Effector CD4-positive, alpha-beta T cell (primary cell): Measurements from ENCODE around the gene BABAM2.
"Not testable (repeated sequence)": the region's sequence is repeated elsewhere in the genome, so short reads cannot be mapped to it uniquely, and the experiment has no call there.

Experiments
- DNase-seq: peaks from one replicate; pipeline ENCODE4 v3.0.0-alpha.2; 2020

The BABAM2 gene

GRCh38 chr2:28321426-28321825 is 430.9 kb downstream of the BABAM2 start:
- no peak for DNase-seq

- no peak for DNase-seq
Measured at GRCh38 chr2:28322051-28322450, 431.5 kb downstream of the BABAM2 start.

GRCh38 chr2:28322456-28322855 is 431.9 kb downstream of the BABAM2 start:
- DNase-seq = no peak

- DNase-seq = no peak
Measured at GRCh38 chr2:28322981-28323396, 432.5 kb downstream of the BABAM2 start.

GRCh38 chr2:28325173-28325566 is 434.6 kb downstream of the BABAM2 start:
- DNase-seq = no peak

GRCh38 chr2:28325567-28326468 is 435.3 kb downstream of the BABAM2 start:
- DNase-seq = no peak

- DNase-seq = no peak
Measured at GRCh38 chr2:28326469-28326805, 435.9 kb downstream of the BABAM2 start.

- no peak for DNase-seq
Measured at GRCh38 chr2:28326881-28327505, 436.5 kb downstream of the BABAM2 start.

GRCh38 chr2:28327581-28327955 is 437.0 kb downstream of the BABAM2 start:
- DNase-seq = no peak

- DNase-seq = no peak
Measured at GRCh38 chr2:28327956-28328922, 437.7 kb downstream of the BABAM2 start.

GRCh38 chr2:28329184-28329583 is 438.7 kb downstream of the BABAM2 start:
- DNase-seq = no peak

GRCh38 chr2:28330722-28331121 is 440.2 kb downstream of the BABAM2 start:
- DNase-seq = not testable (repeated sequence)

GRCh38 chr2:28331797-28332196 is 441.3 kb downstream of the BABAM2 start:
- DNase-seq = not testable (repeated sequence)

GRCh38 chr2:28332696-28333095 is 442.2 kb downstream of the BABAM2 start:
- DNase-seq = no peak

- DNase-seq = no peak
Measured at GRCh38 chr2:28333606-28334526, 443.3 kb downstream of the BABAM2 start.

GRCh38 chr2:28334527-28334894 is 444.0 kb downstream of the BABAM2 start:
- DNase-seq = no peak

- not testable (repeated sequence) for DNase-seq
Measured at GRCh38 chr2:28335265-28335664, 444.7 kb downstream of the BABAM2 start.

GRCh38 chr2:28335666-28336065 is 445.1 kb downstream of the BABAM2 start:
- DNase-seq = no peak

- DNase-seq = no peak
Measured at GRCh38 chr2:28336264-28336980, 445.9 kb downstream of the BABAM2 start.

- DNase-seq = no peak
Measured at GRCh38 chr2:28336982-28337627, 446.6 kb downstream of the BABAM2 start.
